Sigmoid colon (tissue), 4 donors: ENCODE data around the gene NFIC.

Source experiments
- EP300 ChIP-seq, 4 donors: sonication (generic); formaldehyde crosslinking; IDR thresholded peaks; one replicate each; pipeline ENCODE4 v1.6.1; 2017; ENCODE audit warnings: antibody characterized with exemption in 4 of 4
- POLR2A ChIP-seq, 2 donors: fragments of 450-650 bp; IDR thresholded peaks; one replicate each; pipeline ENCODE4 v1.6.1; 2016; ENCODE audit warnings: antibody characterized with exemption in 2 of 2, mild to moderate bottlenecking in 2 of 2, moderate library complexity in 2 of 2
- POLR2AphosphoS5 ChIP-seq, 4 donors: sonication (generic); formaldehyde crosslinking; IDR thresholded peaks; one replicate each; pipeline ENCODE4 v1.6.1; 2017; ENCODE audit warnings: antibody characterized with exemption in 4 of 4
- TF ChIP-seq, protein P1 (sequence below), 4 experiments: fragments of 450-650 bp in 3 of 4; fragments of 200-600 bp in 1 of 4; IDR thresholded peaks; one replicate each; pipeline ENCODE4 v1.5.1; 2016 to 2019; ENCODE audit warnings: antibody characterized with exemption in 4 of 4, mild to moderate bottlenecking in 3 of 4, moderate library complexity in 2 of 4

- TF ChIP-seq, protein P1, sequence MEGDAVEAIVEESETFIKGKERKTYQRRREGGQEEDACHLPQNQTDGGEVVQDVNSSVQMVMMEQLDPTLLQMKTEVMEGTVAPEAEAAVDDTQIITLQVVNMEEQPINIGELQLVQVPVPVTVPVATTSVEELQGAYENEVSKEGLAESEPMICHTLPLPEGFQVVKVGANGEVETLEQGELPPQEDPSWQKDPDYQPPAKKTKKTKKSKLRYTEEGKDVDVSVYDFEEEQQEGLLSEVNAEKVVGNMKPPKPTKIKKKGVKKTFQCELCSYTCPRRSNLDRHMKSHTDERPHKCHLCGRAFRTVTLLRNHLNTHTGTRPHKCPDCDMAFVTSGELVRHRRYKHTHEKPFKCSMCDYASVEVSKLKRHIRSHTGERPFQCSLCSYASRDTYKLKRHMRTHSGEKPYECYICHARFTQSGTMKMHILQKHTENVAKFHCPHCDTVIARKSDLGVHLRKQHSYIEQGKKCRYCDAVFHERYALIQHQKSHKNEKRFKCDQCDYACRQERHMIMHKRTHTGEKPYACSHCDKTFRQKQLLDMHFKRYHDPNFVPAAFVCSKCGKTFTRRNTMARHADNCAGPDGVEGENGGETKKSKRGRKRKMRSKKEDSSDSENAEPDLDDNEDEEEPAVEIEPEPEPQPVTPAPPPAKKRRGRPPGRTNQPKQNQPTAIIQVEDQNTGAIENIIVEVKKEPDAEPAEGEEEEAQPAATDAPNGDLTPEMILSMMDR (IDR thresholded peaks at IDR 0.05), result no peak
- no peak for TF ChIP-seq POLR2A (IDR thresholded peaks at IDR 0.05)
- no peak for TF ChIP-seq POLR2AphosphoS5 (IDR thresholded peaks at IDR 0.05)
- TF ChIP-seq EP300 (IDR thresholded peaks at IDR 0.05), result no peak
Observed at GRCh38 chr19:3497757-3498520, 131.6 kb downstream of the NFIC start.
